Left ventricle myocardium inferior (tissue), 1 donor: ENCODE measurements around the gene ADAMTS16. TPM values are rescaled to one million over a fixed set of nuclear protein-coding genes. Genes with fewer than 3 reads are reported as not detected.

Experiments
- DNase-seq: peaks from one replicate; pipeline ENCODE4 v3.0.0-alpha.2; 2020
- H3K27ac ChIP-seq: fragments of 200-600 bp; replicated peaks from 2 replicates; pipeline ENCODE4 v1.8.0; 2021
- H3K27me3 ChIP-seq: fragments of 200-600 bp; 2 replicates; pipeline ENCODE4 v1.8.0; 2021; ENCODE audit warnings: low read depth
- H3K36me3 ChIP-seq: fragments of 200-600 bp; 2 replicates; pipeline ENCODE4 v1.8.0; 2021
- H3K4me1 ChIP-seq: fragments of 200-600 bp; 2 replicates; pipeline ENCODE4 v1.8.0; 2021
- H3K4me3 ChIP-seq: fragments of 200-600 bp; 2 replicates; pipeline ENCODE4 v1.8.0; 2021; ENCODE audit warnings: mild to moderate bottlenecking, moderate library complexity
- H3K9me3 ChIP-seq: fragments of 200-600 bp; replicated peaks from 2 replicates; pipeline ENCODE4 v1.8.0; 2021
- intact Hi-C: fragments of 100-400 bp; cut with micrococcal nuclease; formaldehyde crosslinking; loops from one replicate; pipeline ENCODE4 v1.11.0; 2022
- total RNA-seq: library from RNA; stranded (reverse); fragmentation: NEBNext Ultra II Directional; extraction: Animal tissue kit (Norgen Biotek cat#: 25700); gene quantifications from one replicate; pipeline ENCODE4 v1.2.1, GENCODE V29; 2021
- TF ChIP-seq, protein P1 (sequence below): fragments of 200-600 bp; IDR thresholded peaks from 2 replicates; pipeline ENCODE4 v1.8.0; 2021; ENCODE audit warnings: antibody characterized with exemption, mild to moderate bottlenecking, borderline replicate concordance
- donor health status: DM: no; HTN: yes; CAD: no; lungs with severe emphysema.

ADAMTS16 gene
- total RNA-seq, 1 donor from 2014 or later = not detected

DNA sequence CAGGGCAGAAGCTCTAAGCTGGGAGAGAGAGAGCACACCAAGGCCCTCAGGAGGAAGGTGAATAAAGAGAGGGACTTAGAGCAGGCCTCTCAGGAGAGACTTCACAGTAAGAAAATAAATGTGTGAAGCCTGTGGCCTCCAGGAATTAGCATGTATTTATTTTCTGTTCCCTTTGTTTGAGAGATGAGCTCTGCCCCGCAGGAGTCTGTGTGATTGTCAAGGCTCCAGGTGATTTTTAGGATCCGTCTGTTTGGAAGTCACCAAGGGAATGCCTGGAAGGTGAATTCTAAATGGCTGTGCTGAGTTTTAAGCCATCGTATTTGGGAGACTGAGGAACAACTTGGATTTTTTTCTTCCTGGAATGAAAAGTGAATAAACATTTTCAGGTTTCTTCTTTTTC is 174.0 kb downstream of the ADAMTS16 start:
- TF ChIP-seq, protein P1, sequence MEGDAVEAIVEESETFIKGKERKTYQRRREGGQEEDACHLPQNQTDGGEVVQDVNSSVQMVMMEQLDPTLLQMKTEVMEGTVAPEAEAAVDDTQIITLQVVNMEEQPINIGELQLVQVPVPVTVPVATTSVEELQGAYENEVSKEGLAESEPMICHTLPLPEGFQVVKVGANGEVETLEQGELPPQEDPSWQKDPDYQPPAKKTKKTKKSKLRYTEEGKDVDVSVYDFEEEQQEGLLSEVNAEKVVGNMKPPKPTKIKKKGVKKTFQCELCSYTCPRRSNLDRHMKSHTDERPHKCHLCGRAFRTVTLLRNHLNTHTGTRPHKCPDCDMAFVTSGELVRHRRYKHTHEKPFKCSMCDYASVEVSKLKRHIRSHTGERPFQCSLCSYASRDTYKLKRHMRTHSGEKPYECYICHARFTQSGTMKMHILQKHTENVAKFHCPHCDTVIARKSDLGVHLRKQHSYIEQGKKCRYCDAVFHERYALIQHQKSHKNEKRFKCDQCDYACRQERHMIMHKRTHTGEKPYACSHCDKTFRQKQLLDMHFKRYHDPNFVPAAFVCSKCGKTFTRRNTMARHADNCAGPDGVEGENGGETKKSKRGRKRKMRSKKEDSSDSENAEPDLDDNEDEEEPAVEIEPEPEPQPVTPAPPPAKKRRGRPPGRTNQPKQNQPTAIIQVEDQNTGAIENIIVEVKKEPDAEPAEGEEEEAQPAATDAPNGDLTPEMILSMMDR = no peak
- Histone ChIP-seq H3K4me1 (no peaks in the 10 kb centered on the region), H3K27me3 (no peaks in the 10 kb centered on the region), H3K36me3 (no peaks in the 10 kb centered on the region), H3K9me3 (no peaks in the 10 kb centered on the region), H3K4me3 (no peak overlapping the region), H3K27ac (no peak overlapping the region)
- intact Hi-C loops = no loop called here
- DNase-seq = no peak

- DNase-seq = no peak
- Histone ChIP-seq H3K27me3 (no peaks in the 10 kb centered on the region), H3K4me3 (no peak overlapping the region), H3K36me3 (no peaks in the 10 kb centered on the region), H3K4me1 (no peaks in the 10 kb centered on the region), H3K9me3 (no peaks in the 10 kb centered on the region), H3K27ac (no peak overlapping the region)
- intact Hi-C loops = no loop called here
- TF ChIP-seq, protein P1 = no peak
Measured at GRCh38 chr5:5314626-5315025, 174.5 kb downstream of the ADAMTS16 start.

- intact Hi-C loops = no loop called here
- TF ChIP-seq, protein P1 = no peak
- Histone ChIP-seq H3K9me3 (no peaks in the 10 kb centered on the region), H3K36me3 (no peaks in the 10 kb centered on the region), H3K4me3 (no peak overlapping the region), H3K4me1 (no peaks in the 10 kb centered on the region), H3K27me3 (no peaks in the 10 kb centered on the region), H3K27ac (no peak overlapping the region)
- no peak for DNase-seq
Measured at GRCh38 chr5:5315068-5315980, 175.2 kb downstream of the ADAMTS16 start.

- no peaks in the 10 kb centered on the region for H3K27me3 ChIP-seq
- TF ChIP-seq, protein P1 = no peak
- H3K36me3 ChIP-seq = no peaks in the 10 kb centered on the region
- DNase-seq = no peak
- H3K4me3 ChIP-seq = no peak overlapping the region
- no peaks in the 10 kb centered on the region for H3K9me3 ChIP-seq
- no peaks in the 10 kb centered on the region for H3K4me1 ChIP-seq
- H3K27ac ChIP-seq = no peak overlapping the region
- intact Hi-C loops = no loop called here
Measured at GRCh38 chr5:5316334-5316733, 176.2 kb downstream of the ADAMTS16 start.

DNA sequence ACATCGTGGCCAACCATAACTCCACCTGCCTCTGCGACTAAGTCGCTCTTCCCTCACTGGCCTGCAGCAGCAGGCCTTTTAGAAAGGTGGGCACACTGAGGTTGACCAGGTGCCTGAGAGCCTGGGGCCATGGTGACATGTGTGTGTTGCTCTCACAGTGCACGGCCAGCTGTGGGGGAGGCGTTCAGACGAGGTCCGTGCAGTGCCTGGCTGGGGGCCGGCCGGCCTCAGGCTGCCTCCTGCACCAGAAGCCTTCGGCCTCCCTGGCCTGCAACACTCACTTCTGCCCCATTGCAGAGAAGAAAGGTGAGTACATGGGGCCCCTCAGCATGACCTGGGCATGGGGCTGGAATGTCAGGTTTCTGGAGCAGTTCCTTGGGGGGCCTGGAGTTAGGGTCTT is 177.8 kb downstream of the ADAMTS16 start:
- Histone ChIP-seq H3K4me1 (no peaks in the 10 kb centered on the region), H3K36me3 (no peaks in the 10 kb centered on the region), H3K27ac (no peak overlapping the region), H3K4me3 (no peak overlapping the region), H3K27me3 (no peaks in the 10 kb centered on the region), H3K9me3 (no peaks in the 10 kb centered on the region)
- DNase-seq = no peak
- intact Hi-C loops = no loop called here
- TF ChIP-seq, protein P1 = no peak
